Measurements from ENCODE around the gene RBM14.

DNA sequence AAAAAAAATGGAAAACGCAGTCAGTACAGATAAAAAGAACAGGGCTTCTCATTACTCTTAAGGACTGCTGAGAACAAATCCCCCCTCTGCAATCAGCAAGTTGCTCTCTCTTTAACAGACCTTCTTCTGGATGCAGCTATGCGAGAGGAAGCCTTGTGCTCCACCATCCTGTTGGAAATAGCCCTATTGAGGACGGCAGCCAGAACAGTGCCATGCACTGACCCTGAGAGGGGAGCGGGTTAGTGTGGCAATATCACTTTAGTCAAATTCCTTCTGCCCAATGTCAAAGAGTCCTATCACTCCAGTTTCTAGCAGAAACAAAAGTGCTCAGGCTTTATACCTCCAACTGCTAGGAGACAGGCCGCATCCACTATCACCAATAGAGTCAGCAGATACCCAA, 54.4 kb downstream of the RBM14 start:
- TF ChIP-seq, protein P1, sequence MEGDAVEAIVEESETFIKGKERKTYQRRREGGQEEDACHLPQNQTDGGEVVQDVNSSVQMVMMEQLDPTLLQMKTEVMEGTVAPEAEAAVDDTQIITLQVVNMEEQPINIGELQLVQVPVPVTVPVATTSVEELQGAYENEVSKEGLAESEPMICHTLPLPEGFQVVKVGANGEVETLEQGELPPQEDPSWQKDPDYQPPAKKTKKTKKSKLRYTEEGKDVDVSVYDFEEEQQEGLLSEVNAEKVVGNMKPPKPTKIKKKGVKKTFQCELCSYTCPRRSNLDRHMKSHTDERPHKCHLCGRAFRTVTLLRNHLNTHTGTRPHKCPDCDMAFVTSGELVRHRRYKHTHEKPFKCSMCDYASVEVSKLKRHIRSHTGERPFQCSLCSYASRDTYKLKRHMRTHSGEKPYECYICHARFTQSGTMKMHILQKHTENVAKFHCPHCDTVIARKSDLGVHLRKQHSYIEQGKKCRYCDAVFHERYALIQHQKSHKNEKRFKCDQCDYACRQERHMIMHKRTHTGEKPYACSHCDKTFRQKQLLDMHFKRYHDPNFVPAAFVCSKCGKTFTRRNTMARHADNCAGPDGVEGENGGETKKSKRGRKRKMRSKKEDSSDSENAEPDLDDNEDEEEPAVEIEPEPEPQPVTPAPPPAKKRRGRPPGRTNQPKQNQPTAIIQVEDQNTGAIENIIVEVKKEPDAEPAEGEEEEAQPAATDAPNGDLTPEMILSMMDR (conservative IDR thresholded peaks at IDR 0.05; ENCODE audit: low read depth, low read length) = no peak
- TF ChIP-seq CEBPB (IDR thresholded peaks at IDR 0.05; ENCODE audit: low read depth, low read length) (no peak), USF2 (IDR thresholded peaks at IDR 0.05; ENCODE audit: low read depth, low read length) (no peak), POLR2A (IDR thresholded peaks at IDR 0.05; ENCODE audit: low read depth, low read length) (no peak), SMC3 (IDR thresholded peaks at IDR 0.05; ENCODE audit: low read depth, low read length) (no peak), RFX5 (IDR thresholded peaks at IDR 0.05; ENCODE audit: low read depth, low read length) (no peak), ELK1 (IDR thresholded peaks at IDR 0.05; ENCODE audit: borderline replicate concordance, low read depth, low read length) (no peak), NFE2L2 (IDR thresholded peaks at IDR 0.05; ENCODE audit: low read depth, low read length) (no peak), RAD21 (IDR thresholded peaks at IDR 0.05; ENCODE audit: low read length) (no peak), MAFK (IDR thresholded peaks at IDR 0.05; ENCODE audit: low read depth, low read length) (no peak)

Data from IMR-90 (cell line).